ENCODE data around the gene PLCXD1.

DNA sequence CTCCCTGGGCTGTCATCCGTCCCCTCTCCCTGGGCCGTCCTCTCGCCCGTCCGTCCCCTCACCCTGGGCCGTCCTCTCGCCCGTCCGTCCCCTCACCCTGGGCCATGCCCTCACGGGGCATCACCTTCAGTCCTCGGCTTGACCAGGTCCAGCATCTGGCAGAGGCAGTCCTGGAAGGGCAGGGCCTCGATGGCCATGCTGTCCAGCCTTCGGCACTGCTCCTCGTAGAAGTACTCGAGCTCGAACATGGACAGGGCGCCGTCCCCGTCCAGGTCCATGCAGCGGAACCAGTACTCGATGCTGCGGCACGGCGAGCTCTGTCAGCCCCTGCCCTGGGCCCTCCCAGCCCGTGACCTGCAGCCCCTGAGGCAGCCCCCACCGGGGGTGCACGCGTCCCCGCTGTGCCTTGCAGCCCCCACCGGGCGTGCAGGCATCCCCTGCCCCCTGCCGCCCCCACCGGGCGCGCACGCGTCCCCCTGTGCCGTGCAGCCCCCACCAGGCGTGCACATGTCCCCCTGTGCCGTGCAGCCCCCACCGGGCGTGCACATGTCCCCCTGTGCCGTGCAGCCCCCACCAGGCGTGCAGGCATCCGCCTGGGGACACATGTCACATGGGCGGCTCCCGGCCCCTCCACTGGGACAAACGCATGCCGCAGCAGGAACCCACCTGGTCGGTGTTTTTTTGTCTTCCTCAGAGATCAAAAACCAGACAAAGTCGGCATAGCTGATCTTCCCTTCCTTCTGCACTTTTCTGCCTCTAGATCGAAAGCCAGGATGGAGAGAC lies 59.7 kb downstream of the PLCXD1 start:
- TF ChIP-seq, protein P1, sequence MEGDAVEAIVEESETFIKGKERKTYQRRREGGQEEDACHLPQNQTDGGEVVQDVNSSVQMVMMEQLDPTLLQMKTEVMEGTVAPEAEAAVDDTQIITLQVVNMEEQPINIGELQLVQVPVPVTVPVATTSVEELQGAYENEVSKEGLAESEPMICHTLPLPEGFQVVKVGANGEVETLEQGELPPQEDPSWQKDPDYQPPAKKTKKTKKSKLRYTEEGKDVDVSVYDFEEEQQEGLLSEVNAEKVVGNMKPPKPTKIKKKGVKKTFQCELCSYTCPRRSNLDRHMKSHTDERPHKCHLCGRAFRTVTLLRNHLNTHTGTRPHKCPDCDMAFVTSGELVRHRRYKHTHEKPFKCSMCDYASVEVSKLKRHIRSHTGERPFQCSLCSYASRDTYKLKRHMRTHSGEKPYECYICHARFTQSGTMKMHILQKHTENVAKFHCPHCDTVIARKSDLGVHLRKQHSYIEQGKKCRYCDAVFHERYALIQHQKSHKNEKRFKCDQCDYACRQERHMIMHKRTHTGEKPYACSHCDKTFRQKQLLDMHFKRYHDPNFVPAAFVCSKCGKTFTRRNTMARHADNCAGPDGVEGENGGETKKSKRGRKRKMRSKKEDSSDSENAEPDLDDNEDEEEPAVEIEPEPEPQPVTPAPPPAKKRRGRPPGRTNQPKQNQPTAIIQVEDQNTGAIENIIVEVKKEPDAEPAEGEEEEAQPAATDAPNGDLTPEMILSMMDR (conservative IDR thresholded peaks at IDR 0.05 in 1 of 2, IDR thresholded peaks at IDR 0.05 in 1 of 2; ENCODE audit: extremely low read depth in 1 of 2, insufficient read depth in 1 of 2, low read depth in 1 of 2, low read length in 2 of 2) = no peak
- TF ChIP-seq EZH2 (IDR thresholded peaks at IDR 0.05; ENCODE audit: borderline replicate concordance, low read length) = no peak
